ENCODE measurements around the gene DAW1.

Gene DAW1

GRCh38 chr2:227862227-227862740, 9.1 kb upstream of the DAW1 start:
- no peak for DNase-seq

GRCh38 chr2:227862741-227863588, 8.5 kb upstream of the DAW1 start:
- DNase-seq: no peak

- no peak for DNase-seq
Measured at GRCh38 chr2:227864161-227864756, 7.2 kb upstream of the DAW1 start.

GRCh38 chr2:227865291-227865690, 6.1 kb upstream of the DAW1 start:
- no peak for DNase-seq

- DNase-seq: no peak
Measured at GRCh38 chr2:227867386-227867785, 4.0 kb upstream of the DAW1 start.

GRCh38 chr2:227870710-227871374, 589 bp upstream of the DAW1 start:
- no peak for DNase-seq

- no peak for DNase-seq
Measured at GRCh38 chr2:227872676-227873075, 1.2 kb downstream of the DAW1 start.

- DNase-seq: no peak
Measured at GRCh38 chr2:227876300-227876801, 4.9 kb downstream of the DAW1 start.

- DNase-seq: no peak
Measured at GRCh38 chr2:227877421-227878310, 6.2 kb downstream of the DAW1 start.

GRCh38 chr2:227880460-227880859, 9.0 kb downstream of the DAW1 start:
- no peak for DNase-seq

GRCh38 chr2:227881866-227882517, 10.6 kb downstream of the DAW1 start:
- DNase-seq: no peak

GRCh38 chr2:227884511-227884947, 13.1 kb downstream of the DAW1 start:
- DNase-seq: peak; percentile 36

- no peak for DNase-seq
Measured at GRCh38 chr2:227886149-227886548, 14.7 kb downstream of the DAW1 start.

- DNase-seq: no peak
Measured at GRCh38 chr2:227888289-227888688, 16.9 kb downstream of the DAW1 start.

GRCh38 chr2:227889336-227889735, 17.9 kb downstream of the DAW1 start:
- no peak for DNase-seq

GRCh38 chr2:227890495-227891079, 19.2 kb downstream of the DAW1 start:
- no peak for DNase-seq

GRCh38 chr2:227891673-227892072, 20.2 kb downstream of the DAW1 start:
- DNase-seq: no peak

- no peak for DNase-seq
Measured at GRCh38 chr2:227903381-227903780, 31.9 kb downstream of the DAW1 start.

- DNase-seq: no peak
Measured at GRCh38 chr2:227906991-227907390, 35.6 kb downstream of the DAW1 start.

GRCh38 chr2:227908266-227909054, 37.0 kb downstream of the DAW1 start:
- DNase-seq: no peak

- no peak for DNase-seq
Measured at GRCh38 chr2:227914362-227914761, 42.9 kb downstream of the DAW1 start.

Measured in activated effector memory CD4-positive, alpha-beta T cell treated with Interleukin-2 at 50 U/mL for 16 hours (primary cell).